CD4-positive, alpha-beta T cell treated with Interferon gamma for 1 hour (primary cell): ENCODE results near the gene RNASE11.
"Not testable (repeated sequence)": the region's sequence is repeated elsewhere in the genome, so short reads cannot be mapped to it uniquely, and the experiment has no call there.

ENCODE experiments used
- DNase-seq: peaks from one replicate; pipeline ENCODE4 v3.0.0-alpha.2; 2020

Gene RNASE11

DNA sequence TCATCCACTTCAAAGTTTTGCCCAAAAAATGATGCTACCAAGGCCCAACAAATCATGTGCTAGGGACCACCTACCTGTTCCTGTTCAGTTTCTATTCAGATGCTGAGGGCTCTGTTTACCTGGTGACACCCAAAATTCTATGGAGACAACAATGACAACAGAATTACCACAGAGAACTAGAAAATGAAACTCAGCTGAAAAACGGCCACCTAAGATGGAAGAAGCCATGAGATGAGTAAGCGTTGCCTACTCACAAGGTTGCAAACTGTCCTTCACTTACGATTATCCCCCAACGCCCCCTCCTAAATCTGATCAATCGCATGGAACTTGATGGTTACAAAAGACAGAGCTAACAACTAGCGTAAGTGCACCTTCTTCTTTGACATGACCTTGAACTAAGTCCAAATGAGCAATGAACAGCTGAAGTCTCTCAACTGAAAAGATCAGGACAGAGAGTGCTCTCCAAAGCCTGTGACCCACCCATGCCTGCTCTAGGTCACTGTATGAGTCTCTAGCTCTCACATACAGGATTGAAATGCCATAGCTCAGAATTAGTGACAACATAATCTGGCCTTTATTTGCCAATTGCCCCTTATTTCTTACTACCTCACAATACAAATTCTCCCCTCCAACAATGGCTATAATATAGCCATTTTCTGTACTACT is at the start of gene RNASE11:
TSS of gene RNASE11 (minus strand) at position 513 of the 666 bp plus-strand sequence.
- no peak for DNase-seq

GRCh38 chr14:20632831-20633691 is 45.3 kb upstream of the RNASE11 start:
- peak; percentile 60 for DNase-seq

DNA sequence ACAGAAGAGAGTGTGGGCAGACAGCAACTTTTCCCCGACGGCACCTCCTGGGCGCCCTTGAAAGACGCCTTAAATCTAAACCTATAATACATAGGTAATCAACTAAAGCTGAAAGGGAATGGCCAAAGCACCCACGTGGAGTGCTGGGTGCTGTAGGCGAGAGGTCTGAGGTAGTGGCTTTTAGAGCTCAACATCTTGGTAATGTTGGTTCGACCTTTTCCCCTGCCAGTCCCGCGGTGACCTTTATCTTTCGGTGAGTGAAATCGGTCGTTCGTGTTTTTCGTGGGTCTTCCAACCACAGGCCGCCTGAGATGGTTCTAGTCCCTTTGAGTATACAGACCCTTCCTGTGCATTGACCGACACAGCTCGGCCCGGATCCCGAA is 44.6 kb upstream of the RNASE11 start:
- DNase-seq: no peak

GRCh38 chr14:20631880-20632389 is 44.1 kb upstream of the RNASE11 start:
- DNase-seq: no peak

DNA sequence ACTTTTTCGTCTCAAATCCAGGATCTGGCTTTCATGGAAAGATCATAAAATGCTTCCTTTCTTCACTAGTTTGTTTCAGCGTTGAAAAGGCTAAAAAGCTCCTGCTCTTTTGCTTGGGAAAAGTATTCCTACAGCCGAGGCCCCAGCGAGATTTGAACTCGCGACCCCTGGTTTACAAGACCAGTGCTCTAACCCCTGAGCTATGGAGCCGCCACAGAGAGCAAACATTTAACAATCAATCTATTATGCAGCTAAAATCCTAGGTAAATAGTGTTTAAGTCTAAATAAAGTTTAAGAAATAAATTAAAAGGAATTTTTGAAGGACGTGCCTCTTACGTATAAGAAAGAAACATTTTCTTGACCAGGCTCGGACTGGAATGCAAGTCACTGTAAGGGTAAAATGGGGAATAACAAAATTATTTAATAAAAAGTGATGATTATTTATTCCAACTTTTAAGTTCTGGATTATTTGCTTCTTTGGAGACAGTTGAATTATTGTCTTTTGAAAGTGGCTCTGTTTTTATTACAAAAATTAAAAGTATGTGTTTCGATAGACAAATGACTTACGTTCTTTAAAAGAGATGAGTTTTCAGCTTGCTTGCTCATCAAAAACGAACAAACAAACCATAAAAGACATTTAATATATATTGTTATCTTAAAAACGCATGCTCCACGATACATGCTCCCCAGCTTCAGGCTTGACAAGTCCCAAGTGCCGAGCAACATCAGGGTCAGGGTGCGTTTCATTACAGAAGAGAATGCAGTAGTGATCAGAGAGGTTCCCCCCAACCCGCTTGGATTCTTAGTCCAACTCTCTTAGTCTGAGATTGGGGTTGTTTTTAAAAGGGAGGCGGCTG is 43.5 kb upstream of the RNASE11 start:
- DNase-seq: peak; percentile 43

DNA sequence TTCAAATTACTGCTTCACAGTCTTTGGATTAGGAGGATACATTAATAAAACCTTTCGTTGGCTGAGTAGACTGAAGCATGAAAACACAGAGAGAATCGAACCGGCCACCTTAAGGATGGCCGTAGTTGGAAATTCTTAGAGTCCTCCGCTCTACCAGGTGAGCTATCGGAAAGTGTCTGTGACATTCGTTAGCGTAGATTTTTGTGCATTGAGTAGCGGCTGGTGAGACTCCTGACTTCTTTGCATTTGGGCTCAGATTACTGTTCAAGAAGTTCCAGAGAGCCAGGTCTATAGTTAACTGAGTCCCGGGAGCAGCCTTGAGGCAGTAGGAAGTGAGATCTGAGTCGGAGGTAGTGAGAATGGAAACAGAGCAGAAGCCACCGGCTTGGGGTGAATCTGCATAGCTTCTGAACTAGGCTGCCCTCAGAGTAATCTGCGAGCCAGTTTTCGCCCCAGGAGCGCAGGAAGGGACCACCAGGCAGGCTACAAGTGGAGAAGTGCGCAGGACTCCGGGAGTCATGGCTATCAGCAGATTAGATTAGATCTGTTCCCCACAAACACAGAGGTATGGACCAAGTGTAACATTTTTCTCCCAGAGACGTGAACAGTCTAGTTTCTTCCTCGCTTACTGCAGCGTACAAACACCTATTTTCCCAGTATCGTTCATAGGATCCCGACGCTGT is 42.7 kb upstream of the RNASE11 start:
- DNase-seq: peak; percentile 47

- DNase-seq: no peak
These were observed 40.5 kb upstream of the RNASE11 start for GRCh38 chr14:20628063-20628854.

GRCh38 chr14:20627346-20628027 is 39.7 kb upstream of the RNASE11 start:
- no peak for DNase-seq

- DNase-seq: no peak
These were observed 38.5 kb upstream of the RNASE11 start for GRCh38 chr14:20626274-20626673.

DNA sequence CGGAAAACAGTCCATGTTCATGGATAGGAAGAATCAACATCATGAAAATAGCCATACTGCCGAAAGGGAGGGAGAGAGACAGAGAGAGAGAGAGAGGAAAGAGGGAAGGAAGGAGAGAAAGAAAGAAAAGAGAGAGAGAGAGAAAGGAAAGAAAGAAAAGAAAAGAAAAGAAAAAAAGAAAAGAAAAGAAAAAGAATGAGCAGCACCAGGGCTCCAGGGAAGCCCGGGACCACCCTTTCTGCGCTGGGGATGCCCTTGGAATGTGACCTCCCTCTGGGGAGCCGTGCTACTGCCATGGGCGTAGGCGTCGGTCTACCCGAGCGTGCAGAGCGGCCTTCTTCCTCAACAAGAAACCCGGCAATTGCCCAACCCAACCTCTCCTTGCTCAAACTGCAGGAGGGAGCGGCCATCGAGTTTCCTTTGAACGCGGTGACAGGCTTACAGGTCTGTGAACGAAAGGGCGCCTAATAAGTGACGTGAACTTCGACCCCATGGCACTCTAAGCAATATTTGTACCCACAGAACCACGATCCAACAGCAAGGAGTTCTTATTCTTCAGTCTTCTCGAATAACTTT is 36.8 kb upstream of the RNASE11 start:
- peak; percentile 64 for DNase-seq

- no peak for DNase-seq
These were observed 36.0 kb upstream of the RNASE11 start for GRCh38 chr14:20623798-20624197.

- DNase-seq: no peak
These were observed 35.1 kb upstream of the RNASE11 start for GRCh38 chr14:20622816-20623291.

DNA sequence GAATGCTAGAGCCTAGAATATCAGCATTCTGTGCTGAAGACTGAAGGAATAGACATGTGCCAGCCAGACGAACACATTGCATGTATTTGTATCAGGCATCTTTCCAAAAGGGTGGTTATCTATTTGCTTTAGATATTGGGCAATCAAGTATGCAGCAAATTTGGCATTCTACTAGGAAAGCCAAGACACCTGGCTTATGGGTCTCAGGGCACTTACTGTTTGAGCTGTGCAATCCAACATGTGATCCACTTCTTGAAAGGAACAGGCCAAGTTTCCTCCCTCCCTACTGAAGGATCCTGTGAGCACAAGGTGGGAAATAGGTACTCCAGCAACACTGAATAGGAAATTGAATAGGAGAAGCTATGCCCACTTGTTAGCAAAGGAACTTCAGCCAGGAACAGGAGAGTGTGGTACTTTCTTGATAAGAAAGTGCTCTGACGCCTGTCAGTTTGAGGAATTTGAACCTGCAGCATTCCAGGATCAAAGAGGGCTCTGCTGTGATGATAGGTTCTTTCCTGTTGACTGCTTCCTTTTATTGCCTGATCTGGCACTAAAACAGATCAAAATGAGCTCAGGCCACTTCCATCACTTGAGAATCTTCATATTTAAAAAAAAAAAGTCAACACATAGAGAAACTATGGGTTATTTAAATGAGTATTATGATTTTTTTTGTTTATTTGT is 33.1 kb upstream of the RNASE11 start:
- no peak for DNase-seq

- DNase-seq: not testable (repeated sequence)
These were observed 31.9 kb upstream of the RNASE11 start for GRCh38 chr14:20619688-20620087.

DNA sequence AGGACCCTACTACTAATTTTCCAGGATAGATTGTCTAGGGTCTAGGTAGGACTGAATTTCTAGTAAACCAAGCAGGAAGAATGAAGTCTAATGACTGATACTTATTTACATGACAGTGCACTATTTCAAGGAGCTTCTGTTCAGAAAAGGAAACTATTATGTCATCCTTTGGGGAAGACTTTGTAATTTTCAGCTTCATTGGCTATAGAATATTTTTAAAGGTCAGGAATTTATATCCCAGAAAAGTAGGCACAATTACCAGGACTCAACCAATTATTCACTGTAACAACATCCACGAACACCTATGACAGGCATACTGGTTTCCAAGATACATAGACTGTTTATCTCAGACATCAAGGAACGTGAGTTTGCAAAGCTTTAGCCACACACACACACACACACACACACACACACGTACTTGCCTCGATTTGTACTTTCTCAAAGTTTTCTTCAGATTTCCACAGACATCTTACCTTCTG is 30.5 kb upstream of the RNASE11 start:
- no peak for DNase-seq

- no peak for DNase-seq
These were observed 29.6 kb upstream of the RNASE11 start for GRCh38 chr14:20617138-20618003.

- DNase-seq: no peak
These were observed 28.2 kb upstream of the RNASE11 start for GRCh38 chr14:20615996-20616395.

DNA sequence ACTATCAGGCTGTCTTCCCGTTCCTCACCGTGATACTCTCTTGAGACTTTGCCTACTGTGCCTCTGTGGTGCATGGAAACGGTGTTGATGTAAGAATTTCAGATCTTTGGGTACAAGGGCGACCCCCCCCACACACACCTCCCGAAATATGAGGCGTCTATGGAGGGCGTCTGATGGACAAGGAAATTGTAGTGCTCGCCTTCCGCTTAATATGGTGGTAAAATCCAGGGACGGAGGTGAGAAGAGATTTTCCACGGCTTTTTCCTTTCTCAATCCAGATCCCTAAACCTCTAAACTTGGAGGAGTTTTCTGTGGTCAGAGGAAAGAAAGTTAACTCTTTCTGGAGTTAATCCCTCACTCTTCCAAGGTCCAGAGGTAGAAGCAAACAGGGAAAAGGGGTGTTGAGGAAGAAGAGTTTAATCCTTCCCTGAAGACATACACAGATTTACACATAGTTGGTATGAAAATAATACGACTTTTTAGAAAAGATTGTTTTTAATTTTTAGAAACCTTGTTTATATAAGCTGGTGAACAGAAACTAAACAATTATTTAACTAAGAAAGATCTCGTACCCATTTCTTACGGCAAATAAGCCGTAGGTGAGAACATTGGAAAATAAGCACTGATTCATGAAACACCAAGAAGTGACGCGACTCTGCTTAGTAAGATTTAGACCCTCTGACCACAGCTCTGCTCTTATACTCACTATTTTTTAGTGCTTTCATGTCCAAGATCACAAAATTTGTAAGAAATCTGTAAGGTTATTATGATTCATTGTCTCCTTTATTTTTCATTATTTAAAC is 26.4 kb upstream of the RNASE11 start:
- DNase-seq: peak; percentile 24
